GM19467 (cell line): ENCODE measurements around the gene OR13F1.
"Not testable (repeated sequence)": the region's sequence is repeated elsewhere in the genome, so short reads cannot be mapped to it uniquely, and the experiment has no call there.

ENCODE experiments used
- ATAC-seq: cut with Tn5 transposase; IDR thresholded peaks from one replicate; pipeline ENCODE4 v1.9.1; 2021; ENCODE audit warnings: mild to moderate bottlenecking, moderate library complexity; ENCODE audit not compliant: unreplicated experiment

Gene OR13F1, protein sequence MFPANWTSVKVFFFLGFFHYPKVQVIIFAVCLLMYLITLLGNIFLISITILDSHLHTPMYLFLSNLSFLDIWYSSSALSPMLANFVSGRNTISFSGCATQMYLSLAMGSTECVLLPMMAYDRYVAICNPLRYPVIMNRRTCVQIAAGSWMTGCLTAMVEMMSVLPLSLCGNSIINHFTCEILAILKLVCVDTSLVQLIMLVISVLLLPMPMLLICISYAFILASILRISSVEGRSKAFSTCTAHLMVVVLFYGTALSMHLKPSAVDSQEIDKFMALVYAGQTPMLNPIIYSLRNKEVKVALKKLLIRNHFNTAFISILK

DNA sequence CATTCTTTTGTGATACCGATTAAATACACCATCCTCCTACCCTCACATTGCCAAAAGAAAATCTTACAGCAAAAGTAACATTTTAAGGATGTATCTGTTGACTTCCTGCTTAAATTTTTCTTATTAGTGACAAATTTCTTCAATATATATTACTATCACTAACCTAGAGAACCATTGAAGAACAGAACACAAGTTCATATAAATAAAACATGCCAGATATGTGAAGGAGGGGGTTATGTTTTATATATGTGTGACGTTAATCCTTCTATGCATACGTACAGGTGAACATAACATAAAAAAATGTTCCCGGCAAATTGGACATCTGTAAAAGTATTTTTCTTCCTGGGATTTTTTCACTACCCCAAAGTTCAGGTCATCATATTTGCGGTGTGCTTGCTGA is at the start of gene OR13F1:
Gene OR13F1 (plus strand): TSS at position 301 of the 400 bp plus-strand sequence. CDS start 0 bp downstream, at position 301.
- ATAC-seq = no peak

- no peak for ATAC-seq
Observed at GRCh38 chr9:104456831-104457230, 47.2 kb upstream of the OR13F1 start.

DNA sequence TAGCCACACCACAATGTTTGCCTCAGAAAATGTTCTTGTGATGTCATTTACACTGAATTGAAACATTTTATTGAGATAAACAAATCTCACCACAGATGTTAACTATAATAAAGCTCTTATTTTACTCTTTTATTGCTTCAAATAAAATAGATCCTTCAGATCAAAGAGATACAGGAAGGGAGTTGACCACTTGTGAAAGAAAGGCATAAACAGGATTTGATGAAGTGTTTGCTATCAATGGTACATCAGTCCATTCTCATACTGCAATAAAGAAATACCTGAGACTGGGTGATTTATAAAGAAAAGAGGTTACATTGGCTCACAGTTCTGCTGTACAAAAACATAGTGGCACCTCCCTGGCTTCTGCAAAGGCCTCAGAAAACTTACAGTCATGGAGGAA is 40.2 kb upstream of the OR13F1 start:
- ATAC-seq = no peak

- ATAC-seq = no peak
Observed at GRCh38 chr9:104468261-104468660, 35.8 kb upstream of the OR13F1 start.

GRCh38 chr9:104482921-104483570 is 21.0 kb upstream of the OR13F1 start:
- ATAC-seq = no peak

- no peak for ATAC-seq
Observed at GRCh38 chr9:104485014-104485413, 19.0 kb upstream of the OR13F1 start.

- ATAC-seq = no peak
Observed at GRCh38 chr9:104494808-104495207, 9.3 kb upstream of the OR13F1 start.

DNA sequence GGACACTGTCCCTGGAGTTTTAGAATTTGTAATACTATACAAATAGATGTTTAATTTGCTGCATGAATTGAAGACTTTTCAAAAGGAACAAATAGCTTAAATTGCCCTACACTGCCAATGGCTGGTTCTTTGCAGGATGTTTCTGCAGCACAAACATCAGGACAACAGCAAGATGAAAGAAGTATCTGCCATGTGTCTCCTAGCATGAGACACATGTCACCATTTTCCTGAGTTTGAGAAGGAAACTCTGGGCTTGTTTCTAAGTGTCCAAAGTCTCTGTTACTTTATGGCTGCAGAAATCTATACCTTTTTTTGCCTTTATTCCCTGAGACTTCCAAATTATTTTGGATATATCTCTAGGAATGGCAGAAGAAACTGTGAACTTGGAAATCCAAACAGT is 623 bp upstream of the OR13F1 start:
- ATAC-seq = no peak

DNA sequence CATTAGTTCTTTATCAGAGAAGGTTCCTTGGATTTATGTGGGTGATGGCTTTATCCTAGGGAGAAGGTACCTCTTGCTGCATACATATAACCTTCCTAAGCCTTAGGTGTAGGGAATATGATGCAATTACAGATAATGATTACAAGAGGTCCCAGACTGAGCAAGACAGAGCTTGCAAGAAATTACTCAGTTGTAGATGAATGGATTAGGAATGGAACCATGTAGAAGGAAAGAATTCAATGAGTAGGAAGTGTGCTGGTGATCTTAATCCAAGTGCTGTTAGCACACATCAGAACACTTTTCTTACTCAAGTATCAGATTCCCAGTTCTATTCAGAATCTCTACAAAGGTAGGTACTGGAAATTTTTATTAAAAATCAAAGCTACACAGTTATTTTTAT is 2.5 kb downstream of the OR13F1 start:
- no peak for ATAC-seq

DNA sequence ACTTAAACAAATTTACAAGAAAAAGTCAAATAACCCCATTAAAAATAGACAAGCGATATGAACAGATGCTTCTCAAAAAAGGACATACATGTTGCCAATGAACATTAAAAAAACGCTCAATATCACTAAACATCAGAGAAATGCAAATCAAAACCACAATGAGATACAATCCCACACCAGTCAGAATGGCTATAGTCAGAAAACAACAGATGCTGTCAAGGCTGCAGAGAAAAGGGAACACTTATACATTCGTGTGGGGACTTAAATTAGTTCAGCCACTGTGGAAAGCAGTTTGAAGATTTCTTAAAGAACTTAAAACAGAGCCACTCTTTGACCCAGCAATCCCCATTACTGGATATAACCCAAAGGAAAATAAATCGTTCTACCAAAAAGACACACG is 10.8 kb downstream of the OR13F1 start:
- ATAC-seq = no peak

- not testable (repeated sequence) for ATAC-seq
Observed at GRCh38 chr9:104520241-104520640, 16.2 kb downstream of the OR13F1 start.

DNA sequence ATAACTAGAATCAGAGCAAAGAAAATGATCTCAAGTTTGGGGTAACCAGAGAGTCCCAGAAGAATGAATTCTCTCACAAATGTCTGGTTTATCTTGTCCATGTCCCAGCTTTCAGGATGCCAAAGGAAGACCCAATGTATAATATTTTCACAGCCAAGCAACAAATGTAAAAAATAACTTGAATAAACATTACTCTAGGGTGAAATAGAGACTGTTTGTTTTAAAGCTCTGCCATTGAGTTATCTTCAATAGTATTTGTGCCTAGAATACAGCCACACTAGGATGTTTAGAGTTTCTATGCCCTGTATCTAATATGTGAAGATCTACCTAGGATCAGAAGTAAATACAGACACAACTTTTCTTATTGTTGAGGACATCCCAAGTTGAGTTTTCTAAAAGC is 23.0 kb downstream of the OR13F1 start, which contains the start of gene OR13C4:
Gene OR13C4 (minus strand): TSS at position 101 of the 400 bp plus-strand sequence. CDS start 0 bp downstream, at position 101.
- ATAC-seq = no peak

- no peak for ATAC-seq
Observed at GRCh38 chr9:104536756-104537155, 32.7 kb downstream of the OR13F1 start, which contains the start of gene OR13C3. TSS of gene OR13C3 (minus strand) at chr9:104536856. CDS start at chr9:104536723, 133 bp downstream.

DNA sequence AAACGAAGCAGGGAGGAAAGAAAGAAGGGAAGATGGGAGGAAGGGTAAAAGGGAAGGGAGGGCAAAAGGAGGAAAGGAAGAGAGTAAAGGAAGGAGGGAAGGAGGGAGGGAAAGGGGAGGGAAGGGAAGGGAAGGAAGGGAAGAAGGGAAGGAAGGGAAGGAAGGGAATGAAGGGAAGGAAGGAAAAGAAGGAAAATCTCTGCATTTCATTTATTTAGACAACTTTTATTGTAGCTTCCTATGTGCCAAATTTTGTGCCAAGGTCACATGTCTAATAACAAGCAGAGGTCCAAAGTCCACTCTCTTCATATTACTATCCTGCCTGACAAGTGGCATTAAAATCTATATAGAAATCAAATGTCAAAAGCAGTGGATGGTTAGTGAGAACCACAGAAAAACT is 35.2 kb downstream of the OR13F1 start:
- ATAC-seq = no peak

GRCh38 chr9:104544644-104545043 is 40.6 kb downstream of the OR13F1 start:
- ATAC-seq = no peak

DNA sequence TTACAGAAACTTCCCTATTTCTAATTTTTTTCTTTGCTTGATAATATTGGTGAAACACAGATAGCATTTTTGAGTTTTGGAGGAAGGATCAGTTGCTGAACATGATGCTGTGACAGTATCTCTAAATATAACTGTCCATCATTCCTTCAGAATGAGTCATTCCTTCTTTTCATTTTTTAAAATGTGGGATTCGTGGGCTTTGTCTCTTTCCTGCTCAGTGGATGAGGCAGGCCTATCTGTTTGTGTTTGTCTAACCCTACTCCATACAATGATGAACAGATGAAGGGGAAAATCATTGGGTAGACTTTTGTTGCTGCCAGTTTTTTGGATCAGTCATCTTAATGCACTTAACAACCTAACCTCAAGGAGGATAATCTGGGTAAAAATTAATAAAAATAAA is 49.2 kb downstream of the OR13F1 start:
- no peak for ATAC-seq
